ENCODE results near the gene FCRL6. TPM values are rescaled to one million over a fixed set of nuclear protein-coding genes. Genes with fewer than 3 reads are reported as not detected.
A peak's percentile ranks its signal among the peaks of the same experiment; 100 is the strongest.

The FCRL6 gene
- total RNA-seq, 2 experiments from 2014 or later: 6.0 to 7.3 TPM

DNA sequence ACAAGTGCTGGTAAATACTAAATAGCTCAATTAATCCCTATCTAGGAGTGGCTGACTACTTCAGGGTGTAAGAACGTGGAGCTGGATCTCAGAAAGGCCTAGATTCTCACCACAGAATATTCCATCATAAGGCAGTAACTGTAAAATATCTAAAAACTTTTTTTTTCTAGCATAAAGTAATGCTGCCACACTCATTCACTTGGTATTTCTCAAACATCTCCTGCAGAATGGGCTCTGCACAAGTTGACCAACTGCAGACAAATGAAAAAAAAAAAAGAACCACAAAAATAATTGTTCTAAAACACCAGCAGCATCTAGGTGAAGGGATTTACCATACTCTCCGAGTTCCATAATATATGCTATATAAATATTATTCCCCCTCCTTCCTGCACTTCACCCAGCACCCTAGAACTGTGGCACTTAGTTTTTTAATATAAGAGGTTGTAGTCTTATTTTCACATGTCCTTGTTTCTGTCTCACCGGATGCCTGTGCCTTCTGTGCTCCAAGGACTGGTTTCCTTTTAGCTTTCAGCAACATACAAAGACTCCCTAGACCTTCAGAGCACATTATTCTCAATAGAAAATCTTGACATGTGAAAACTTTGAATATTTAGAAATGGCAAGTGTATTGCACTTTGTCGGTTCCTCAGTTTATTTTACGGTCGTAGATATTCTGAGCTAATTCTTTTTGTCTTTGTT is 51.4 kb downstream of the FCRL6 start:
- POLR2A ChIA-PET: interaction anchor here (0.7 to 1.6 kb wide), 2 partner anchors 19 to 27 kb away, joined by 5 read pairs; partner anchors contain the start of gene SLAMF8
- DNase-seq: no peak
- Mint-ChIP-seq H3K36me3 (no peaks in the 10 kb centered on the region), H3K4me1 (peaks cover 14% of the 10 kb centered on the region), H3K27me3 (peaks cover 13% of the 10 kb centered on the region), H3K9me3 (no peaks in the 10 kb centered on the region), H3K4me3 (peak overlapping the region; percentile 76), H3K27ac (no peak overlapping the region)
- ATAC-seq (ENCODE audit: low read depth): no peak

- DNase-seq: no peak
- no peaks in the 10 kb centered on the region for H3K9me3 Mint-ChIP-seq
- H3K27me3 Mint-ChIP-seq: peaks cover 11% of the 10 kb centered on the region
- no peaks in the 10 kb centered on the region for H3K36me3 Mint-ChIP-seq
- H3K4me1 Mint-ChIP-seq: peaks cover 14% of the 10 kb centered on the region
- peak overlapping the region; percentile 76 for H3K4me3 Mint-ChIP-seq
- H3K27ac Mint-ChIP-seq: peak overlapping the region; percentile 16
- POLR2A ChIA-PET: interaction anchor here (1.0 to 1.6 kb wide), 2 partner anchors 28 to 71 kb away, joined by 3 to 5 read pairs; partner anchors contain the start of genes SLAMF8 and TAGLN2
- peak; percentile 20 for ATAC-seq (ENCODE audit: low read depth)
These were observed 52.0 kb downstream of the FCRL6 start for GRCh38 chr1:159854116-159854692.

- Mint-ChIP-seq H3K27ac (peak overlapping the region; percentile 68), H3K4me1 (peaks cover 14% of the 10 kb centered on the region), H3K36me3 (no peaks in the 10 kb centered on the region), H3K4me3 (peak overlapping the region; percentile 84), H3K9me3 (no peaks in the 10 kb centered on the region), H3K27me3 (peaks cover 10% of the 10 kb centered on the region)
- peak; percentile 81 for DNase-seq
- POLR2A ChIA-PET: interaction anchor here (0.7 to 1.6 kb wide), 4 partner anchors 28 to 71 kb away, joined by 3 to 9 read pairs (median 4); partner anchors contain the start of genes SLAMF8 and TAGLN2
- peak; percentile 94 for ATAC-seq (ENCODE audit: low read depth)
These were observed 52.6 kb downstream of the FCRL6 start for GRCh38 chr1:159854693-159855192.

DNA sequence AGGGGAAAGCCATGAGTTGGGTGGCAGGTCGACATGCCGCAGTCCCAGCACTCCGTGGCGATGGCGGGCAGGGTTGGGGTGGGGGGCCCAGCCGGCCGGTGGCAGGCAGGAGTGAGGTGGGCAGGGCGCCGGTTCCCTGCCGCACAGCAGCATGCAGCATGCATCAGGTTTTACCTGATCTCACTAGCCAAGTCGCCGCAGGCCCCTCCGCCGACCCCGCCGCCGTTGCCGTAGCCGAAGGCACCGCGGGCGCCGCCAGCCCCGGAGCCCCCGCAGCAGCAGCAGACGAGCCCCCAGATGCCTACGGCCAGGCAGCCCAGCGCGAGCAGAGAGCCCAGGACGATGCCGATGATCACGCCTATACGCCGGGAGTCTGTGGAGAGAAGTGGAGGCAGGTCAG is 53.5 kb downstream of the FCRL6 start:
- Mint-ChIP-seq H3K4me3 (peak overlapping the region; percentile 84), H3K27me3 (peaks cover 10% of the 10 kb centered on the region), H3K4me1 (peaks cover 13% of the 10 kb centered on the region), H3K9me3 (no peaks in the 10 kb centered on the region), H3K27ac (no peak overlapping the region), H3K36me3 (no peaks in the 10 kb centered on the region)
- no peak for DNase-seq
- ATAC-seq (ENCODE audit: low read depth): no peak
- POLR2A ChIA-PET: interaction anchor here (0.7 to 0.8 kb wide), 2 partner anchors 37 to 64 kb away, joined by 3 to 9 read pairs; no protein-coding TSS in a partner anchor

DNA sequence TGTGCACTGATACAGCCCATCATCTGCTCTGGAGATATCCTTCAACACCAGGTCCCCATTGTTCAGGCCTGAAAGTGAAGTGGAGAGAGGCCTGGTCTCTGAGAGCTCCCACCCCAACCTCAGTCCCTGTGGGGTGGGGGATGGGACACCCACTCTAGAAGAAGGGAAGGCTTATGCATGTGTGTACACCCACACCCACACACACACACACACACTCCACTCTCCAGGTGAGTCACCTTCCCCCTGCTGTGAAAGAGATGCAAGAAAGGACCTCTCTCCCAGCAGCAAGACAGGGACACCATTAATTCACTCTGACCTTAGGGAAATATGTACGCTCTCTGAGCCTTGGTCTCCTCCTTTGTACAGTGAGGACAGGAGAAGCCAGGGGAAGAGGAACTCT is 54.4 kb downstream of the FCRL6 start:
- peaks cover 13% of the 10 kb centered on the region for H3K4me1 Mint-ChIP-seq
- no peaks in the 10 kb centered on the region for H3K9me3 Mint-ChIP-seq
- H3K27ac Mint-ChIP-seq: peak overlapping the region; percentile 41
- no peak for DNase-seq
- peaks cover 10% of the 10 kb centered on the region for H3K27me3 Mint-ChIP-seq
- H3K4me3 Mint-ChIP-seq: no peak overlapping the region
- H3K36me3 Mint-ChIP-seq: no peaks in the 10 kb centered on the region
- POLR2A ChIA-PET: interaction anchor here (1.1 kb wide), 1 partner anchor 75 kb away, joined by 4 read pairs; no protein-coding TSS in a partner anchor
- ATAC-seq (ENCODE audit: low read depth): no peak

GRCh38 chr1:159857889-159858288 is 55.7 kb downstream of the FCRL6 start:
- Mint-ChIP-seq H3K36me3 (no peaks in the 10 kb centered on the region), H3K9me3 (no peaks in the 10 kb centered on the region), H3K27ac (no peak overlapping the region), H3K4me3 (no peak overlapping the region), H3K4me1 (peaks cover 13% of the 10 kb centered on the region), H3K27me3 (peaks cover 7% of the 10 kb centered on the region)
- DNase-seq (no peak), ATAC-seq (ENCODE audit: low read depth) (no peak)
- POLR2A ChIA-PET: no interaction called here

GRCh38 chr1:159859767-159860322 is 57.7 kb downstream of the FCRL6 start:
- H3K27ac Mint-ChIP-seq: no peak overlapping the region
- no peaks in the 10 kb centered on the region for H3K36me3 Mint-ChIP-seq
- POLR2A ChIA-PET: no interaction called here
- H3K4me3 Mint-ChIP-seq: no peak overlapping the region
- DNase-seq (no peak), ATAC-seq (ENCODE audit: low read depth) (no peak)
- no peaks in the 10 kb centered on the region for H3K9me3 Mint-ChIP-seq
- H3K27me3 Mint-ChIP-seq: peaks cover 4% of the 10 kb centered on the region
- H3K4me1 Mint-ChIP-seq: peaks cover 7% of the 10 kb centered on the region

GRCh38 chr1:159860456-159860855 is 58.3 kb downstream of the FCRL6 start:
- no peak overlapping the region for H3K4me3 Mint-ChIP-seq
- H3K4me1 Mint-ChIP-seq: peaks cover 5% of the 10 kb centered on the region
- no peak overlapping the region for H3K27ac Mint-ChIP-seq
- H3K27me3 Mint-ChIP-seq: no peaks in the 10 kb centered on the region
- no peaks in the 10 kb centered on the region for H3K9me3 Mint-ChIP-seq
- no peak for ATAC-seq (ENCODE audit: low read depth)
- no peaks in the 10 kb centered on the region for H3K36me3 Mint-ChIP-seq
- POLR2A ChIA-PET: no interaction called here
- DNase-seq: no peak

GRCh38 chr1:159861218-159861617 is 59.1 kb downstream of the FCRL6 start:
- POLR2A ChIA-PET: no interaction called here
- Mint-ChIP-seq H3K9me3 (no peaks in the 10 kb centered on the region), H3K4me3 (no peak overlapping the region), H3K27me3 (peaks cover 4% of the 10 kb centered on the region), H3K27ac (no peak overlapping the region), H3K36me3 (no peaks in the 10 kb centered on the region), H3K4me1 (peaks cover 7% of the 10 kb centered on the region)
- ATAC-seq (ENCODE audit: low read depth) (no peak), DNase-seq (no peak)

DNA sequence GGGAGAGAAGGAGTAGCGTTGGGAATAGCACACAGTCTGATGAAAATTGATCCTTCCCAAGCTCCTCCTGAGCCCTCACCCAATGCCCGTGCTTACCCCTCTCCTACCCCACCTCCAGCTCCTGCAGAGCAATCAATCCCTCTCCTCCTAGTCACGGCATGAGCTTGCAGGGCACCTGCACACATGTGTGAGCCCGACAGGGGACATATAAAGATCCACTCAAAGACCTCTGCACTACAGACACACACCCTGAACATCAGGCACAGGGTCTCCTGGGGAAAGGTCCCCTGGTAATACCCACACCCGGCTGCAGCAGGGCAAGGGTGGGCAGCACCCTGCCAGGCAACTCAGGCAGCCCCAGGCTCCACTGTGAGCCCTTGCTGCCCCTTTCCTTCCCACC is 59.9 kb downstream of the FCRL6 start:
- H3K27me3 Mint-ChIP-seq: peaks cover 8% of the 10 kb centered on the region
- no peak for ATAC-seq (ENCODE audit: low read depth)
- no peak for DNase-seq
- no peaks in the 10 kb centered on the region for H3K36me3 Mint-ChIP-seq
- H3K4me3 Mint-ChIP-seq: no peak overlapping the region
- no peak overlapping the region for H3K27ac Mint-ChIP-seq
- no peaks in the 10 kb centered on the region for H3K9me3 Mint-ChIP-seq
- POLR2A ChIA-PET: no interaction called here
- H3K4me1 Mint-ChIP-seq: peaks cover 15% of the 10 kb centered on the region

DNA sequence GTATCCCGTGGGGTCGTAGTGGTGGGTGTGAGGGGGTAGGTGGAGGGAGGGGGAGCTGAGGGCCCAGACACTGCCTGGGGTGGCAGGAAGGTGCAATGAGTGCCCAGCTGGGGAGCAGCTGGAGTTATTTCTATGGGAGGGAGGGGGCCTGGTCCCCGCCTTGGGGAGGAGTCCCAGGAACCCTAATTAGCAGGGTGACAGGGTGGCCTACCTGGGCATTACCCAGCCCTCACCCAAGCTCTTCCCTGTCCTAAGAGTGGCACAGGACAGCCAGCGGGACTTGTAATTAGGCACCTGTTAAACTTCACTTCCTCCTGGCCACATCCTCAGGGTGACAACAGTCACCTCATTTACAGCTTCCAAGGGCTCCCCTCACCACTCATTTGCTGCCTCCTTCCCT is 60.4 kb downstream of the FCRL6 start, which contains the start of gene VSIG8:
VSIG8 (minus strand) TSS at position 101 of the 400 bp plus-strand sequence. CDS start 136 bp downstream, outside the sequence.
- peaks cover 8% of the 10 kb centered on the region for H3K27me3 Mint-ChIP-seq
- no peak within 1 kb of the TSS for H3K27ac Mint-ChIP-seq

GRCh38 chr1:159864262-159864661 is 62.1 kb downstream of the FCRL6 start:
- ATAC-seq (ENCODE audit: low read depth) (no peak), DNase-seq (no peak)
- peaks cover 18% of the 10 kb centered on the region for H3K27me3 Mint-ChIP-seq
- no peak overlapping the region for H3K4me3 Mint-ChIP-seq
- H3K27ac Mint-ChIP-seq: no peak overlapping the region
- no peaks in the 10 kb centered on the region for H3K36me3 Mint-ChIP-seq
- peaks cover 25% of the 10 kb centered on the region for H3K4me1 Mint-ChIP-seq
- no peaks in the 10 kb centered on the region for H3K9me3 Mint-ChIP-seq
- POLR2A ChIA-PET: no interaction called here

More for the DNA sequence above, 60.4 kb downstream of the FCRL6 start, which contains the start of gene VSIG8:
- no peaks in the 10 kb centered on the region for H3K36me3 Mint-ChIP-seq
- DNase-seq (no peak), ATAC-seq (ENCODE audit: low read depth) (no peak)
- H3K4me3 Mint-ChIP-seq: no peak within 1 kb of the TSS
- POLR2A ChIA-PET: no interaction called here
- no peaks in the 10 kb centered on the region for H3K9me3 Mint-ChIP-seq
- peaks cover 17% of the 10 kb centered on the region for H3K4me1 Mint-ChIP-seq
